ENCODE data around the gene USH1G. TPM values are rescaled to one million over a fixed set of nuclear protein-coding genes. Genes with fewer than 3 reads are reported as not detected.

USH1G gene
- polyA plus RNA-seq, 1 donor (not counting 4 experiments of a cell fraction or from before 2014, with no cell fraction given), result 0.34 TPM

DNA sequence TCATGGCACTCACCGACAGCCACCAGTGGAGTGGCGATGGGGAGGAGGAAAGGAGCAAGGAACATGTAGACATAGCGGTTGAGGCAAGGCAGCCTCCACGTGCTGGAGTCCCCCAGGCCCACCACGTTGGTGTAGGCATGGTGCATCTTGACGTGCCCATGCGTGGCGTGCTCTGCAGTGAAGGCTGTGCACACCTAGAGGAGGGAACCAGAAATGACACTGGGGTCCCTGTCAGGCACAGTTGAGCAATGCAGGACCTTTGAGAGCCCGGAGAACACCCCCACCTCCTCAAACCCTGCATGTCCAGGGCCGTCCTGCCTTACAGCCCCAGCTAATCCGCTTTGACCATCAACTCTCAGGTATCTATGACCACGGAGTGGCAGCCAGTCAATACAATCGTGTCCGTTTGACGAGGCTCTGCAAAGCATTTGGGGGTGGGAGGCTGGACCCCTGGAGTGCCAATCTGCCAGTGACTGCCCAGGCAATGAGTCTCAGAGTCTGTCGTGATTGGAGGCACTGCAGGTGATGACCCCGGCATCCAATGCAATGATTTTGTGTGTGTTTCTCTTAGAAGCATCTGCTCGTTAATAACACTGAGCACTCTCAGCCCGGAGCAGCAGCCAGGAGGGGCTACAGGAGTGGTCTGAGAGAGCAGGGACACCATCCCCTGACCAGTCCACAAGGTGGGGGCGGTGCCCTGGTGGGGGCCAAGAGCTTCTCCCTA, 40.4 kb downstream of the USH1G start:
- Histone ChIP-seq H3K9ac (ENCODE audit: control insufficient read depth, extremely low read depth, insufficient read depth, low read length) (no peak overlapping the region), H2AFZ (ENCODE audit: control insufficient read depth, low read length) (no peak overlapping the region), H3K9me3 (ENCODE audit: control insufficient read depth, low read depth, low read length) (no peaks in the 10 kb centered on the region), H3K27me3 (ENCODE audit: control insufficient read depth, extremely low read depth, insufficient read depth, low read length) (no peaks in the 10 kb centered on the region), H4K20me1 (ENCODE audit: control insufficient read depth, extremely low read depth, insufficient read depth, low read length) (no peaks in the 10 kb centered on the region), H3K36me3 (ENCODE audit: control insufficient read depth in 2 of 2, extremely low read depth in 1 of 2, insufficient read depth in 2 of 2, low read length in 2 of 2) (no peaks in the 10 kb centered on the region), H3K4me2 (ENCODE audit: control insufficient read depth, extremely low read depth, insufficient read depth, low read depth, low read length) (no peak overlapping the region), H3K4me3 (ENCODE audit: control insufficient read depth in 2 of 3, extremely low read depth in 1 of 3, insufficient read depth in 2 of 3, low read depth in 1 of 3, low read length in 3 of 3) (no peak overlapping the region), H3K9me1 (ENCODE audit: control insufficient read depth, extremely low read depth, insufficient read depth, low read length) (no peaks in the 10 kb centered on the region), H3K27ac (ENCODE audit: control insufficient read depth, insufficient read depth, low read length) (no peak overlapping the region), H3K4me1 (ENCODE audit: control insufficient read depth, extremely low read depth, insufficient read depth, low read length) (peaks cover 8% of the 10 kb centered on the region), H3K79me2 (ENCODE audit: control insufficient read depth, insufficient read depth, low read length) (no peaks in the 10 kb centered on the region)
- FAIRE-seq, result no peak
- dilution Hi-C loops (cut with MboI; ENCODE audit: extremely low pct_ligation_motif_present, low sequenced_read_pairs), result no loop called here
- TF ChIP-seq, protein P1, sequence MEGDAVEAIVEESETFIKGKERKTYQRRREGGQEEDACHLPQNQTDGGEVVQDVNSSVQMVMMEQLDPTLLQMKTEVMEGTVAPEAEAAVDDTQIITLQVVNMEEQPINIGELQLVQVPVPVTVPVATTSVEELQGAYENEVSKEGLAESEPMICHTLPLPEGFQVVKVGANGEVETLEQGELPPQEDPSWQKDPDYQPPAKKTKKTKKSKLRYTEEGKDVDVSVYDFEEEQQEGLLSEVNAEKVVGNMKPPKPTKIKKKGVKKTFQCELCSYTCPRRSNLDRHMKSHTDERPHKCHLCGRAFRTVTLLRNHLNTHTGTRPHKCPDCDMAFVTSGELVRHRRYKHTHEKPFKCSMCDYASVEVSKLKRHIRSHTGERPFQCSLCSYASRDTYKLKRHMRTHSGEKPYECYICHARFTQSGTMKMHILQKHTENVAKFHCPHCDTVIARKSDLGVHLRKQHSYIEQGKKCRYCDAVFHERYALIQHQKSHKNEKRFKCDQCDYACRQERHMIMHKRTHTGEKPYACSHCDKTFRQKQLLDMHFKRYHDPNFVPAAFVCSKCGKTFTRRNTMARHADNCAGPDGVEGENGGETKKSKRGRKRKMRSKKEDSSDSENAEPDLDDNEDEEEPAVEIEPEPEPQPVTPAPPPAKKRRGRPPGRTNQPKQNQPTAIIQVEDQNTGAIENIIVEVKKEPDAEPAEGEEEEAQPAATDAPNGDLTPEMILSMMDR (optimal IDR thresholded peaks at IDR 0.05 in 1 of 3, IDR thresholded peaks at IDR 0.05 in 1 of 3, conservative IDR thresholded peaks at IDR 0.05 in 1 of 3; ENCODE audit: extremely low read depth in 1 of 3, insufficient read depth in 2 of 3, low read length in 3 of 3), result no peak
- no peak for TF ChIP-seq EZH2 (IDR thresholded peaks at IDR 0.05; ENCODE audit: low read length)
- no peak for DNase-seq (ENCODE audit: low read depth, low spot score)

DNA sequence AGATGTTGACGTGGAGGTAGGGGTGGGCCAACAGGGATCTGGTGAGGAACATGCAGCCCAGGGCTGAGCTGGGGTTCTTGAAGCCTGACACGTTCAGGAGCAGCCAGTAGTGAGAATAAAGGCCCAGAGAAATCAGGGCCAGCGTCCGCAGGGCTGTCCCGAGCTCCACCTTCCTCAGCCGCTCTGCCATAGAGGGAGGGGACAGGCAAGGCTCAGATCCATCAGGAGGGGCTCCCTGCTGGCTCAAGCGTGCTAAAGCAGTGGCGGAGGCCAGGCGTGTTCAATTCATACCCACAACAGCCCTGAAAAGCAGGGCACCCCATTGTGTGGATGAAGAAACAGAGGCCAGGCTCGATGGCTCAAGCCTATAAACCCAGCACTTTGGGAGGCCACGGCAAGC, 42.0 kb downstream of the USH1G start:
- dilution Hi-C loops (cut with MboI; ENCODE audit: extremely low pct_ligation_motif_present, low sequenced_read_pairs), result no loop called here
- H3K79me2 ChIP-seq (ENCODE audit: control insufficient read depth, insufficient read depth, low read length), result no peaks in the 10 kb centered on the region
- H2AFZ ChIP-seq (ENCODE audit: control insufficient read depth, low read length), result no peak overlapping the region
- peaks cover 8% of the 10 kb centered on the region for H3K4me1 ChIP-seq (ENCODE audit: control insufficient read depth, extremely low read depth, insufficient read depth, low read length)
- H3K9ac ChIP-seq (ENCODE audit: control insufficient read depth, extremely low read depth, insufficient read depth, low read length), result no peak overlapping the region
- H4K20me1 ChIP-seq (ENCODE audit: control insufficient read depth, extremely low read depth, insufficient read depth, low read length), result no peaks in the 10 kb centered on the region
- no peaks in the 10 kb centered on the region for H3K36me3 ChIP-seq (ENCODE audit: control insufficient read depth in 2 of 2, extremely low read depth in 1 of 2, insufficient read depth in 2 of 2, low read length in 2 of 2)
- TF ChIP-seq, protein P1 (optimal IDR thresholded peaks at IDR 0.05 in 1 of 3, IDR thresholded peaks at IDR 0.05 in 1 of 3, conservative IDR thresholded peaks at IDR 0.05 in 1 of 3; ENCODE audit: extremely low read depth in 1 of 3, insufficient read depth in 2 of 3, low read length in 3 of 3), result no peak
- no peak for TF ChIP-seq EZH2 (IDR thresholded peaks at IDR 0.05; ENCODE audit: low read length)
- no peak overlapping the region for H3K4me2 ChIP-seq (ENCODE audit: control insufficient read depth, extremely low read depth, insufficient read depth, low read depth, low read length)
- DNase-seq (ENCODE audit: low read depth, low spot score) (no peak), FAIRE-seq (no peak)
- no peak overlapping the region for H3K4me3 ChIP-seq (ENCODE audit: control insufficient read depth in 2 of 3, extremely low read depth in 1 of 3, insufficient read depth in 2 of 3, low read depth in 1 of 3, low read length in 3 of 3)
- H3K9me1 ChIP-seq (ENCODE audit: control insufficient read depth, extremely low read depth, insufficient read depth, low read length), result no peaks in the 10 kb centered on the region
- H3K27ac ChIP-seq (ENCODE audit: control insufficient read depth, insufficient read depth, low read length), result no peak overlapping the region
- H3K27me3 ChIP-seq (ENCODE audit: control insufficient read depth, extremely low read depth, insufficient read depth, low read length), result no peaks in the 10 kb centered on the region
- no peaks in the 10 kb centered on the region for H3K9me3 ChIP-seq (ENCODE audit: control insufficient read depth, low read depth, low read length)

All from keratinocyte (primary cell).